WERI-Rb-1 (cell line): ENCODE data around the gene COBL.

Experiments
- DNase-seq: peaks from one replicate; pipeline ENCODE4 v3.0.0-alpha.2; 2020
- H3K27ac ChIP-seq: fragments of 250-450 bp; sonication (Bioruptor Pico); 2 replicates; pipeline ENCODE4 v1.5.1; 2020; ENCODE audit warnings: mild to moderate bottlenecking, moderate library complexity
- H3K27me3 ChIP-seq: fragments of 250-450 bp; sonication (Bioruptor Pico); 2 replicates; pipeline ENCODE4 v1.5.1; 2021; ENCODE audit warnings: mild to moderate bottlenecking, low read depth, moderate library complexity; ENCODE audit not compliant: insufficient read depth, severe bottlenecking
- H3K36me3 ChIP-seq: fragments of 250-450 bp; sonication (Bioruptor Pico); 2 replicates; pipeline ENCODE4 v1.5.1; 2020; ENCODE audit warnings: mild to moderate bottlenecking, moderate library complexity
- H3K4me3 ChIP-seq: 2 replicates; pipeline ENCODE4 v1.5.1; 2011; ENCODE audit warnings: low read depth, mild to moderate bottlenecking, control low read depth, low read length
- H3K9me3 ChIP-seq: fragments of 250-450 bp; sonication (Bioruptor Pico); 2 replicates; pipeline ENCODE4 v1.5.1; 2021; ENCODE audit warnings: mild to moderate bottlenecking, moderate library complexity; ENCODE audit not compliant: severe bottlenecking
- CTCF ChIP-seq: IDR thresholded peaks from 2 replicates; pipeline ENCODE4 v1.5.1; 2011; ENCODE audit warnings: low read depth, mild to moderate bottlenecking, control low read depth, inconsistent platforms, low read length

Gene COBL

GRCh38 chr7:51262796-51263531 is 53.6 kb downstream of the COBL start:
- TF ChIP-seq CTCF = no peak
- Histone ChIP-seq H3K36me3 (no peaks in the 10 kb centered on the region; the same call in 1 of the 2 replicates), H3K27me3 (no peaks in the 10 kb centered on the region), H3K4me3 (no peak overlapping the region), H3K27ac (no peak overlapping the region), H3K9me3 (no peaks in the 10 kb centered on the region)
- DNase-seq = no peak

- DNase-seq = no peak
- Histone ChIP-seq H3K27me3 (no peaks in the 10 kb centered on the region), H3K4me3 (no peak overlapping the region), H3K9me3 (no peaks in the 10 kb centered on the region), H3K27ac (no peak overlapping the region), H3K36me3 (no peaks in the 10 kb centered on the region; the same call in 1 of the 2 replicates)
- no peak for TF ChIP-seq CTCF
These were observed 54.4 kb downstream of the COBL start for GRCh38 chr7:51261950-51262795.

- no peak for TF ChIP-seq CTCF
- H3K36me3 ChIP-seq = no peaks in the 10 kb centered on the region; the same call in 1 of the 2 replicates
- DNase-seq = no peak
- H3K27ac ChIP-seq = no peak overlapping the region
- H3K4me3 ChIP-seq = no peak overlapping the region
- no peaks in the 10 kb centered on the region for H3K27me3 ChIP-seq
- no peaks in the 10 kb centered on the region for H3K9me3 ChIP-seq
These were observed 55.3 kb downstream of the COBL start for GRCh38 chr7:51261117-51261835.

- Histone ChIP-seq H3K9me3 (no peaks in the 10 kb centered on the region), H3K36me3 (no peaks in the 10 kb centered on the region; the same call in 1 of the 2 replicates), H3K4me3 (no peak overlapping the region), H3K27ac (no peak overlapping the region), H3K27me3 (no peaks in the 10 kb centered on the region)
- DNase-seq = no peak
- TF ChIP-seq CTCF = no peak
These were observed 56.1 kb downstream of the COBL start for GRCh38 chr7:51260516-51260915.

GRCh38 chr7:51259766-51260165 is 56.8 kb downstream of the COBL start:
- H3K36me3 ChIP-seq = no peaks in the 10 kb centered on the region; the same call in 1 of the 2 replicates
- H3K4me3 ChIP-seq = no peak overlapping the region
- no peak overlapping the region for H3K27ac ChIP-seq
- no peak for DNase-seq
- no peak for TF ChIP-seq CTCF
- H3K9me3 ChIP-seq = no peaks in the 10 kb centered on the region
- no peaks in the 10 kb centered on the region for H3K27me3 ChIP-seq
